ENCODE results near the gene AKR7A3. TPM values are rescaled to one million over a fixed set of nuclear protein-coding genes. Genes with fewer than 3 reads are reported as not detected.
"Not testable (repeated sequence)": the region's sequence is repeated elsewhere in the genome, so short reads cannot be mapped to it uniquely, and the experiment has no call there.

AKR7A3 gene
- total RNA-seq, 1 donor = 0.36 TPM

GRCh38 chr1:19260211-19261138 lies 28.1 kb downstream of the AKR7A3 start:
- H3K4me3 ChIP-seq (ENCODE audit: low read depth, low read length) = no peak overlapping the region
- DNase-seq (ENCODE audit: low read depth) = peak; percentile 56
- no peak for TF ChIP-seq CTCF (IDR thresholded peaks at IDR 0.05; ENCODE audit: insufficient read depth, low read length)

GRCh38 chr1:19258353-19258752 lies 30.2 kb downstream of the AKR7A3 start:
- H3K4me3 ChIP-seq (ENCODE audit: low read depth, low read length) = no peak overlapping the region
- DNase-seq (ENCODE audit: low read depth) = no peak

GRCh38 chr1:19257178-19257914 lies 31.2 kb downstream of the AKR7A3 start:
- no peak for TF ChIP-seq CTCF (IDR thresholded peaks at IDR 0.05; ENCODE audit: insufficient read depth, low read length)
- no peak overlapping the region for H3K4me3 ChIP-seq (ENCODE audit: low read depth, low read length)
- no peak for DNase-seq (ENCODE audit: low read depth)

More at GRCh38 chr1:19258353-19258752, 30.2 kb downstream of the AKR7A3 start:
- no peak for TF ChIP-seq CTCF (IDR thresholded peaks at IDR 0.05; ENCODE audit: insufficient read depth, low read length)

GRCh38 chr1:19256301-19256700 lies 32.3 kb downstream of the AKR7A3 start:
- not testable (repeated sequence) for DNase-seq (ENCODE audit: low read depth); H3K4me3 ChIP-seq (ENCODE audit: low read depth, low read length)

GRCh38 chr1:19255288-19255687 lies 33.3 kb downstream of the AKR7A3 start:
- no peak overlapping the region for H3K4me3 ChIP-seq (ENCODE audit: low read depth, low read length)
- no peak for DNase-seq (ENCODE audit: low read depth)
- TF ChIP-seq CTCF (IDR thresholded peaks at IDR 0.05; ENCODE audit: insufficient read depth, low read length) = no peak

GRCh38 chr1:19254416-19254815 lies 34.2 kb downstream of the AKR7A3 start:
- TF ChIP-seq CTCF (IDR thresholded peaks at IDR 0.05; ENCODE audit: insufficient read depth, low read length) = no peak
- no peak for DNase-seq (ENCODE audit: low read depth)
- H3K4me3 ChIP-seq (ENCODE audit: low read depth, low read length) = no peak overlapping the region

Measured in fibroblast of the aortic adventitia (primary cell).